IMR-90 (cell line): Measurements from ENCODE around the gene TGM5. TPM values are rescaled to one million over a fixed set of nuclear protein-coding genes. Genes with fewer than 3 reads are reported as not detected.

Experiments used
- ATAC-seq: fragments of 200-7000 bp; cut with Tn5 transposase; 2 replicates; pipeline ENCODE4 v1.9.1; 2020; ENCODE audit warnings: low read depth, mild to moderate bottlenecking, moderate library complexity
- BruUV-seq: library from RNA; stranded (reverse); fragments of 400-500 nt; replicated peaks from 2 replicates; lab custom pipeline; 2021; lab: Mats Ljungman, UMichigan
- CTCF ChIA-PET: fragments of 300-600 bp; formaldehyde crosslinking; extraction: SDS; loops from one replicate; lab custom pipeline; 2021; ENCODE audit warnings: antibody characterized with exemption; lab: Yijun Ruan, JAX
- POLR2A ChIA-PET: fragments of 300-600 bp; sonication (Branson Sonifier 250); formaldehyde crosslinking; loops from one replicate; lab custom pipeline; 2022; ENCODE audit warnings: antibody characterized with exemption; ENCODE audit not compliant: unreplicated experiment; lab: Charles Lee
- DNase-seq: peaks from one replicate; pipeline ENCODE4 v3.0.0; 2013
- H2AFZ ChIP-seq: replicated peaks from 2 replicates; pipeline ENCODE3; 2013; ENCODE audit warnings: low read length, mild to moderate bottlenecking; ENCODE audit not compliant: poor library complexity
- H2AK5ac ChIP-seq: 2 replicates; pipeline ENCODE4 v1.6.1; 2013; ENCODE audit warnings: low read depth, low read length, inconsistent platforms
- H2AK9ac ChIP-seq: replicated peaks from 2 replicates; pipeline ENCODE3; 2013; ENCODE audit warnings: mild to moderate bottlenecking, low read depth, low read length, moderate library complexity; ENCODE audit not compliant: poor library complexity
- H2BK120ac ChIP-seq: 2 replicates; pipeline ENCODE4 v1.6.1; 2013; ENCODE audit warnings: low read depth, low read length, inconsistent platforms
- H2BK15ac ChIP-seq: 3 replicates; pipeline ENCODE4 v1.6.1; 2013; ENCODE audit warnings: low read depth, low read length, inconsistent platforms
- H2BK20ac ChIP-seq: 2 replicates; pipeline ENCODE4 v1.6.1; 2013; ENCODE audit warnings: low read depth, mild to moderate bottlenecking, inconsistent platforms, low read length, moderate library complexity
- H2BK5ac ChIP-seq: 2 replicates; pipeline ENCODE4 v1.6.1; 2013; ENCODE audit warnings: mild to moderate bottlenecking, low read depth, low read length, inconsistent platforms; ENCODE audit not compliant: poor library complexity, severe bottlenecking
- H3K14ac ChIP-seq: replicated peaks from 2 replicates; pipeline ENCODE4 v1.6.1; 2013; ENCODE audit warnings: low read depth, low read length, inconsistent platforms
- H3K18ac ChIP-seq: 2 replicates; pipeline ENCODE4 v1.6.1; 2013; ENCODE audit warnings: low read depth, low read length, control low read depth
- H3K23ac ChIP-seq: 2 replicates; pipeline ENCODE4 v1.6.1; 2013; ENCODE audit warnings: low read depth, low read length, inconsistent platforms
- H3K27ac ChIP-seq: 2 replicates; pipeline ENCODE4 v1.5.1; 2013; ENCODE audit warnings: mild to moderate bottlenecking, control low read depth, low read length; ENCODE audit not compliant: insufficient read depth
- H3K27me3 ChIP-seq: 2 replicates; pipeline ENCODE4 v1.6.1; 2013; ENCODE audit warnings: low read length; ENCODE audit not compliant: control insufficient read depth, insufficient read depth
- H3K36me3 ChIP-seq: 2 replicates; pipeline ENCODE4 v1.6.1; 2013; ENCODE audit warnings: low read length, mixed read lengths; ENCODE audit not compliant: control insufficient read depth, insufficient read depth
- H3K4ac ChIP-seq: 2 replicates; pipeline ENCODE4 v1.6.1; 2013; ENCODE audit warnings: low read depth, low read length, inconsistent platforms
- H3K4me1 ChIP-seq: 2 replicates; pipeline ENCODE4 v1.6.1; 2013; ENCODE audit warnings: low read length, mixed read lengths; ENCODE audit not compliant: control insufficient read depth, insufficient read depth
- H3K4me2 ChIP-seq: 2 replicates; pipeline ENCODE4 v1.6.1; 2013; ENCODE audit warnings: low read depth, mild to moderate bottlenecking, control low read depth, low read length, moderate library complexity
- H3K4me3 ChIP-seq: 2 replicates; pipeline ENCODE4 v1.5.1; 2013; ENCODE audit warnings: low read depth, mild to moderate bottlenecking, control low read depth, low read length, moderate library complexity; ENCODE audit not compliant: insufficient read depth
- H3K56ac ChIP-seq: 2 replicates; pipeline ENCODE4 v1.6.1; 2013; ENCODE audit warnings: low read length, inconsistent platforms; ENCODE audit not compliant: insufficient read depth; ENCODE audit errors: extremely low read depth
- H3K79me1 ChIP-seq, 2 experiments: 2 replicates each; pipeline ENCODE4 v1.6.1; 2013; ENCODE audit warnings: low read length in 2 of 2, inconsistent platforms in 1 of 2, low read depth in 1 of 2
- H3K9ac ChIP-seq: 2 replicates; pipeline ENCODE4 v1.6.1; 2013; ENCODE audit warnings: low read depth, low read length, control low read depth
- H3K9me1 ChIP-seq: 2 replicates; pipeline ENCODE4 v1.6.1; 2013; ENCODE audit warnings: low read length, inconsistent platforms; ENCODE audit not compliant: insufficient read depth
- H3K9me3 ChIP-seq: 2 replicates; pipeline ENCODE4 v1.6.1; 2013; ENCODE audit warnings: low read length; ENCODE audit not compliant: control insufficient read depth, insufficient read depth
- H4K20me1 ChIP-seq: 2 replicates; pipeline ENCODE4 v1.6.1; 2013; ENCODE audit warnings: low read length, inconsistent platforms; ENCODE audit not compliant: insufficient read depth
- H4K5ac ChIP-seq: 2 replicates; pipeline ENCODE4 v1.6.1; 2013; ENCODE audit warnings: mild to moderate bottlenecking, low read depth, low read length, control low read depth
- H4K8ac ChIP-seq, 2 experiments: 2 replicates each; pipeline ENCODE4 v1.6.1; 2013; ENCODE audit warnings: low read depth in 2 of 2, low read length in 2 of 2, control low read depth in 1 of 2, inconsistent platforms in 1 of 2
- H4K91ac ChIP-seq: 2 replicates; pipeline ENCODE4 v1.6.1; 2013; ENCODE audit warnings: low read depth, low read length, inconsistent platforms; ENCODE audit not compliant: insufficient read depth
- CEBPB ChIP-seq: IDR thresholded peaks from 2 replicates; pipeline ENCODE4 v1.6.1; 2012; ENCODE audit warnings: low read depth, low read length, improper control_type of control experiment
- CHD1 ChIP-seq: IDR thresholded peaks from 2 replicates; pipeline ENCODE4 v1.6.1; 2012; ENCODE audit warnings: low read depth, low read length, improper control_type of control experiment
- FOS ChIP-seq: fragments of 150-350 bp; IDR thresholded peaks from 2 replicates; pipeline ENCODE4 v1.6.1; 2016; ENCODE audit warnings: low read depth, low read length
- MAFK ChIP-seq: IDR thresholded peaks from 2 replicates; pipeline ENCODE4 v1.6.1; 2012; ENCODE audit warnings: low read depth, low read length, improper control_type of control experiment
- MXI1 ChIP-seq: IDR thresholded peaks from 2 replicates; pipeline ENCODE4 v1.6.1; 2012; ENCODE audit warnings: low read depth, mild to moderate bottlenecking, low read length, moderate library complexity, borderline replicate concordance
- NFE2L2 ChIP-seq: fragments of 150-350 bp; IDR thresholded peaks from 2 replicates; pipeline ENCODE4 v1.6.1; 2016; ENCODE audit warnings: low read depth, mild to moderate bottlenecking, low read length
- POLR2A ChIP-seq: IDR thresholded peaks from 2 replicates; pipeline ENCODE4 v1.6.1; 2012; ENCODE audit warnings: mild to moderate bottlenecking, low read depth, low read length
- RAD21 ChIP-seq: IDR thresholded peaks from 2 replicates; pipeline ENCODE4 v1.6.1; 2012; ENCODE audit warnings: low read length, improper control_type of control experiment
- RCOR1 ChIP-seq: IDR thresholded peaks from 2 replicates; pipeline ENCODE4 v1.6.1; 2012; ENCODE audit warnings: mild to moderate bottlenecking, low read length, improper control_type of control experiment; ENCODE audit not compliant: insufficient replicate concordance
- SMC3 ChIP-seq: fragments of 150-350 bp; IDR thresholded peaks from 2 replicates; pipeline ENCODE4 v1.6.1; 2016; ENCODE audit warnings: low read depth, mild to moderate bottlenecking, antibody characterized with exemption, low read length, moderate library complexity
- WGBS, 2 experiments: methylation state at CpG; one replicate each; pipeline versions ENCODE4 v1.1.5 to v1.1.7; 2013; ENCODE audit warnings: missing lambda C conversion rate in 2 of 2; ENCODE audit not compliant: insufficient read length in 1 of 2; ENCODE audit errors: extremely low coverage in 2 of 2; 5-methylcytosine and 5-hydroxymethylcytosine counted together
- dilution Hi-C: fragments of 300-500 bp; cut with HindIII; formaldehyde crosslinking; loops from one replicate; pipeline ENCODE4 v1.14.3; 2018; ENCODE audit warnings: low sequenced_read_pairs; ENCODE audit not compliant: unreplicated experiment
- in situ Hi-C: fragments of 300-500 bp; cut with MboI; formaldehyde crosslinking; loops from 3 replicates; pipeline ENCODE4 v1.14.3; 2019; ENCODE audit warnings: low sequenced_read_pairs, inconsistent platforms, mixed read lengths
- intact Hi-C: fragments of 100-400 bp; cut with micrococcal nuclease; formaldehyde crosslinking; loops from 2 replicates; pipeline ENCODE4 v1.10.0; 2022
- polyA plus RNA-seq, 3 experiments: library from polyadenylated mRNA; depleted of rRNA; stranded (reverse); fragments of >200 nt; gene quantifications; 2 replicates each; pipeline ENCODE4 v1.2.3, GENCODE V29; 2012; ENCODE audit warnings: low replicate concordance in 1 of 3
- total RNA-seq: library from RNA; depleted of rRNA; stranded (reverse); fragments of >200 nt; gene quantifications from 2 replicates; pipeline ENCODE4 v1.2.3, GENCODE V29; 2012
- TF ChIP-seq, protein P1 (sequence below): conservative IDR thresholded peaks from 2 replicates; pipeline ENCODE4 v1.5.1; 2012; ENCODE audit warnings: mild to moderate bottlenecking, low read depth, low read length, improper control_type of control experiment
- TF ChIP-seq, protein P2 (sequence below): fragments of 150-350 bp; IDR thresholded peaks from 2 replicates; pipeline ENCODE4 v1.6.1; 2016; ENCODE audit warnings: low read depth, mild to moderate bottlenecking, low read length, moderate library complexity, borderline replicate concordance
- TF ChIP-seq, protein P3 (sequence below): fragments of 150-350 bp; IDR thresholded peaks from 2 replicates; pipeline ENCODE4 v1.6.1; 2017; ENCODE audit warnings: mild to moderate bottlenecking, antibody characterized with exemption, low read length, low read depth

The TGM5 gene
- total and polyA plus RNA-seq, 2 of the 4 experiments (the other 2 are of a cell fraction): not detected

DNA sequence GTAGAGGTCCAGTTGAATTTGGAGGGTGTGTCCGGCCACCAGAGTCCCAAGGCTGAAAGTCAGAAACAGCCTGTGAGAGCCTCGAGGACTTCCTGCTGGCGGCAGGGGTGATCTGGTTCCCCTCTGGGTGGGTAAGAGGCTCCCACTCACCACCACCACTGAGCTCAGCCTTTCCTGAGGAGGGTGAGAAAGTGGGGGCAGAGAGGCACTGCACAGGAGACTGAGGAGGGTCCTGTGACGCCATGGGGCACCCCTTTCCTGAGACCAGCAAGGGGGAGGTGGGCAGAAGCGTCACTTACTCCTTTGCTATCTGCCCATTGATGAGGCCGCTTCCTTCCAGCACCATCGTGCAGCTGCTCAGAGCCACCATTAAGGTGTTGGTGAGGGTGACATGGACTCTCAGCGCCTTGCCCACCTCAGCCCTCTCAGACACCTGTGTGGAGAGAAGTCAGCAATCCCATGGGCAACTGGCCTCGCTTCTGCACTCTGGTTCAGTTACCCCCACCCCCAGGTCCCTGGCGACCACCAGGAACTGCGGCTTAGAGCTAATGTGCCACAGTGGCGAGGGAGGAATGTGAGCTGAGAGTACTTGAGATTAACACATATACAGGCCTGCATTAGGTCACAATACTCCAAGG lies 10.0 kb upstream of the TGM5 start:
- Histone ChIP-seq H4K5ac (no peak overlapping the region), H2BK120ac (no peak overlapping the region), H3K79me1 (no peaks in the 10 kb centered on the region), H3K23ac (no peak overlapping the region), H2BK20ac (no peak overlapping the region), H3K9ac (no peak overlapping the region), H3K4me1 (no peaks in the 10 kb centered on the region), H2AFZ (no peak overlapping the region), H3K4me3 (no peak overlapping the region), H3K14ac (no peak overlapping the region), H4K20me1 (no peaks in the 10 kb centered on the region), H3K36me3 (no peaks in the 10 kb centered on the region), H3K4ac (no peak overlapping the region), H3K9me3 (peaks cover 2% of the 10 kb centered on the region; the same call in 1 of the 2 replicates), H4K8ac (no peak overlapping the region), H3K27ac (no peak overlapping the region), H2AK5ac (no peak overlapping the region), H2BK15ac (no peak overlapping the region), H2BK5ac (no peak overlapping the region), H3K4me2 (no peak overlapping the region), H4K91ac (no peak overlapping the region), H3K27me3 (peaks cover 61% of the 10 kb centered on the region), H3K9me1 (no peaks in the 10 kb centered on the region), H3K18ac (no peak overlapping the region), H2AK9ac (no peak overlapping the region), H3K56ac (no peak overlapping the region)
- dilution Hi-C loops: no loop called here
- ATAC-seq (no peak), DNase-seq (no peak)
- in situ Hi-C loops: no loop called here
- WGBS, 2 experiments: no CpG with 5 or more reads among the region's 12 CpGs
- ChIA-PET CTCF (no interaction called here), POLR2A (no interaction called here)
- TF ChIP-seq POLR2A (no peak), RCOR1 (no peak), NFE2L2 (no peak), CEBPB (no peak), MXI1 (no peak), MAFK (no peak), CHD1 (no peak), RAD21 (no peak), FOS (no peak), SMC3 (no peak)
- TF ChIP-seq, protein P1, sequence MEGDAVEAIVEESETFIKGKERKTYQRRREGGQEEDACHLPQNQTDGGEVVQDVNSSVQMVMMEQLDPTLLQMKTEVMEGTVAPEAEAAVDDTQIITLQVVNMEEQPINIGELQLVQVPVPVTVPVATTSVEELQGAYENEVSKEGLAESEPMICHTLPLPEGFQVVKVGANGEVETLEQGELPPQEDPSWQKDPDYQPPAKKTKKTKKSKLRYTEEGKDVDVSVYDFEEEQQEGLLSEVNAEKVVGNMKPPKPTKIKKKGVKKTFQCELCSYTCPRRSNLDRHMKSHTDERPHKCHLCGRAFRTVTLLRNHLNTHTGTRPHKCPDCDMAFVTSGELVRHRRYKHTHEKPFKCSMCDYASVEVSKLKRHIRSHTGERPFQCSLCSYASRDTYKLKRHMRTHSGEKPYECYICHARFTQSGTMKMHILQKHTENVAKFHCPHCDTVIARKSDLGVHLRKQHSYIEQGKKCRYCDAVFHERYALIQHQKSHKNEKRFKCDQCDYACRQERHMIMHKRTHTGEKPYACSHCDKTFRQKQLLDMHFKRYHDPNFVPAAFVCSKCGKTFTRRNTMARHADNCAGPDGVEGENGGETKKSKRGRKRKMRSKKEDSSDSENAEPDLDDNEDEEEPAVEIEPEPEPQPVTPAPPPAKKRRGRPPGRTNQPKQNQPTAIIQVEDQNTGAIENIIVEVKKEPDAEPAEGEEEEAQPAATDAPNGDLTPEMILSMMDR: no peak
- TF ChIP-seq, protein P2, sequence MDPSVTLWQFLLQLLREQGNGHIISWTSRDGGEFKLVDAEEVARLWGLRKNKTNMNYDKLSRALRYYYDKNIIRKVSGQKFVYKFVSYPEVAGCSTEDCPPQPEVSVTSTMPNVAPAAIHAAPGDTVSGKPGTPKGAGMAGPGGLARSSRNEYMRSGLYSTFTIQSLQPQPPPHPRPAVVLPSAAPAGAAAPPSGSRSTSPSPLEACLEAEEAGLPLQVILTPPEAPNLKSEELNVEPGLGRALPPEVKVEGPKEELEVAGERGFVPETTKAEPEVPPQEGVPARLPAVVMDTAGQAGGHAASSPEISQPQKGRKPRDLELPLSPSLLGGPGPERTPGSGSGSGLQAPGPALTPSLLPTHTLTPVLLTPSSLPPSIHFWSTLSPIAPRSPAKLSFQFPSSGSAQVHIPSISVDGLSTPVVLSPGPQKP: no peak
- TF ChIP-seq, protein P3, sequence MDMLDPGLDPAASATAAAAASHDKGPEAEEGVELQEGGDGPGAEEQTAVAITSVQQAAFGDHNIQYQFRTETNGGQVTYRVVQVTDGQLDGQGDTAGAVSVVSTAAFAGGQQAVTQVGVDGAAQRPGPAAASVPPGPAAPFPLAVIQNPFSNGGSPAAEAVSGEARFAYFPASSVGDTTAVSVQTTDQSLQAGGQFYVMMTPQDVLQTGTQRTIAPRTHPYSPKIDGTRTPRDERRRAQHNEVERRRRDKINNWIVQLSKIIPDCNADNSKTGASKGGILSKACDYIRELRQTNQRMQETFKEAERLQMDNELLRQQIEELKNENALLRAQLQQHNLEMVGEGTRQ: no peak
- BruUV-seq: no TSS peak
- intact Hi-C loops: no loop called here
